Esophagus muscularis mucosa (tissue), 4 donors: ENCODE results near the gene TMEM200C.

Source experiments
- EP300 ChIP-seq: sonication (generic); formaldehyde crosslinking; IDR thresholded peaks from one replicate; pipeline ENCODE4 v1.6.1; 2017; ENCODE audit warnings: antibody characterized with exemption
- POLR2A ChIP-seq: fragments of 450-650 bp; IDR thresholded peaks from one replicate; pipeline ENCODE4 v1.6.1; 2017; ENCODE audit warnings: antibody characterized with exemption, moderate library complexity, mild to moderate bottlenecking, low read depth
- POLR2AphosphoS5 ChIP-seq, 2 donors: sonication (generic); formaldehyde crosslinking; IDR thresholded peaks; one replicate each; pipeline ENCODE4 v1.6.1; 2017; ENCODE audit warnings: antibody characterized with exemption in 2 of 2
- TF ChIP-seq, protein P1 (sequence below), 3 experiments: fragments of 200-600 bp in 2 of 3; fragments of 450-650 bp in 1 of 3; sonication (generic) in 2 of 3; IDR thresholded peaks; one replicate each; pipeline ENCODE4 v1.5.1; 2017 to 2019; ENCODE audit warnings: antibody characterized with exemption in 3 of 3, mild to moderate bottlenecking in 2 of 3, moderate library complexity in 1 of 3

DNA sequence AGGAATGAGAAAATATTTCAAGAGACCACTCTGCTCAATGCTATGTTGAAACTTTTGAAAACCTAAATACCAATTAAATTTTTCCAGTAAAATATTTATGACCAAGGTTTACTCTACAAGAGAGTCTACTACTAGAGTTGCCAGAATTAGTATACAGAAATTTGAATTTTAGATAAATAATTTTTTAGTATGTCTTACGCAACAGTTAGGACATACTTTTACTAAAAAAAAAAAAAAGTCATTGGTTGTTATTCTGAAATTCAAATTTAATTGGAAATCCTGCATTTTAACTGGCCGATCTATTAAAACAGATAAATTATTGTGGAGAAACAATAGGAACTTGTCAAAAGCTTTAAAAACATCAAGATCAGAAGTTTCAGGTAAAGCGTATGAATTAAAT, 49.1 kb upstream of the TMEM200C start:
- TF ChIP-seq, protein P1, sequence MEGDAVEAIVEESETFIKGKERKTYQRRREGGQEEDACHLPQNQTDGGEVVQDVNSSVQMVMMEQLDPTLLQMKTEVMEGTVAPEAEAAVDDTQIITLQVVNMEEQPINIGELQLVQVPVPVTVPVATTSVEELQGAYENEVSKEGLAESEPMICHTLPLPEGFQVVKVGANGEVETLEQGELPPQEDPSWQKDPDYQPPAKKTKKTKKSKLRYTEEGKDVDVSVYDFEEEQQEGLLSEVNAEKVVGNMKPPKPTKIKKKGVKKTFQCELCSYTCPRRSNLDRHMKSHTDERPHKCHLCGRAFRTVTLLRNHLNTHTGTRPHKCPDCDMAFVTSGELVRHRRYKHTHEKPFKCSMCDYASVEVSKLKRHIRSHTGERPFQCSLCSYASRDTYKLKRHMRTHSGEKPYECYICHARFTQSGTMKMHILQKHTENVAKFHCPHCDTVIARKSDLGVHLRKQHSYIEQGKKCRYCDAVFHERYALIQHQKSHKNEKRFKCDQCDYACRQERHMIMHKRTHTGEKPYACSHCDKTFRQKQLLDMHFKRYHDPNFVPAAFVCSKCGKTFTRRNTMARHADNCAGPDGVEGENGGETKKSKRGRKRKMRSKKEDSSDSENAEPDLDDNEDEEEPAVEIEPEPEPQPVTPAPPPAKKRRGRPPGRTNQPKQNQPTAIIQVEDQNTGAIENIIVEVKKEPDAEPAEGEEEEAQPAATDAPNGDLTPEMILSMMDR (IDR thresholded peaks at IDR 0.05) = no peak
- no peak for TF ChIP-seq POLR2A
- TF ChIP-seq EP300 = no peak
- TF ChIP-seq POLR2AphosphoS5 (IDR thresholded peaks at IDR 0.05) = no peak
